Measurements from ENCODE around the gene SPINK1. TPM values are rescaled to one million over a fixed set of nuclear protein-coding genes. Genes with fewer than 3 reads are reported as not detected.

The SPINK1 gene
- total RNA-seq, 2 experiments from 2014 or later = not detected

Other genes starting within 250 kb of the SPINK1 start
- 1 to 10 TPM; 1.3 to 1.9 TPM for gene JAKMIP2, start 48.9 kb downstream of the SPINK1 start, total RNA-seq
- not detected for gene SCGB3A2, start 47.0 kb upstream of the SPINK1 start, total RNA-seq
- not detected for gene C5orf46, start 74.9 kb upstream of the SPINK1 start, total RNA-seq
- gene SPINK5, start 232.3 kb upstream of the SPINK1 start, total RNA-seq = not detected